ENCODE measurements around the gene DMRTC2. TPM values are rescaled to one million over a fixed set of nuclear protein-coding genes. Genes with fewer than 3 reads are reported as not detected.

The DMRTC2 gene
- total RNA-seq, 1 experiment from 2014 or later, result not detected

GRCh38 chr19:41883821-41884733 lies 39.2 kb downstream of the DMRTC2 start:
- peak overlapping the region; percentile 90 for H3K27ac ChIP-seq (ENCODE audit: low read length)
- in situ Hi-C loops (cut with HindIII; ENCODE audit: low pct_unique_long_range_greater_than_20kb, low sequenced_read_pairs) (no loop called here), intact Hi-C loops (cut with micrococcal nuclease; ENCODE audit: unreplicated experiment) (loop anchor here (10.0 kb wide), 1 partner anchor 51 kb away; no protein-coding TSS in a partner anchor)
- ATAC-seq, result peak; percentile 95
- BruUV-seq (replicated peaks), result TSS peak; percentile 64
- peaks cover 25% of the 10 kb centered on the region for H3K4me1 ChIP-seq (ENCODE audit: control insufficient read depth, insufficient read depth, low read length)
- peak overlapping the region; percentile 79 to 93 for H3K4me3 ChIP-seq (ENCODE audit: low read depth in 2 of 2, low read length in 2 of 2)
- TF ChIP-seq REST (IDR thresholded peaks at IDR 0.05; ENCODE audit: insufficient read depth in 1 of 2, low read depth in 2 of 2, low read length in 1 of 2) (no peak), TCF7L2 (IDR thresholded peaks at IDR 0.05; ENCODE audit: low read depth, low read length) (no peak), POLR2AphosphoS5 (IDR thresholded peaks at IDR 0.05; ENCODE audit: low read depth, low read length) (peak; percentile 57), SIN3A (IDR thresholded peaks at IDR 0.05; ENCODE audit: borderline replicate concordance, insufficient read depth, low read depth, low read length) (peak; percentile 70; the same call in 1 of the 2 replicates)
- CTCF ChIA-PET, result no interaction called here
- no peaks in the 10 kb centered on the region for H3K27me3 ChIP-seq (ENCODE audit: control insufficient read depth, insufficient read depth, low read length)
- no peaks in the 10 kb centered on the region for H3K9me3 ChIP-seq (ENCODE audit: control insufficient read depth, insufficient read depth, low read depth, low read length)
- H3K36me3 ChIP-seq (ENCODE audit: control insufficient read depth, insufficient read depth, low read length), result no peaks in the 10 kb centered on the region; the same call in 1 of the 2 replicates
- peak; percentile 68 for DNase-seq (ENCODE audit: low read depth, low spot score)
- POLR2A ChIA-PET, result no interaction called here

GRCh38 chr19:41886761-41887710 lies 42.2 kb downstream of the DMRTC2 start:
- ChIA-PET POLR2A (interaction anchor here (0.6 kb wide), 1 partner anchor 133 kb away, joined by 4 read pairs; no protein-coding TSS in a partner anchor), CTCF (interaction anchor here (0.5 kb wide), 2 partner anchors 363 to 542 kb away, joined by 3 read pairs; no protein-coding TSS in a partner anchor)
- intact Hi-C loops (cut with micrococcal nuclease; ENCODE audit: unreplicated experiment), result loop anchor here (10.0 kb wide), 1 partner anchor 48 kb away; no protein-coding TSS in a partner anchor
- in situ Hi-C loops (cut with HindIII; ENCODE audit: low pct_unique_long_range_greater_than_20kb, low sequenced_read_pairs), result no loop called here
- no peak for TF ChIP-seq TCF7L2 (IDR thresholded peaks at IDR 0.05; ENCODE audit: low read depth, low read length)
- no peak for TF ChIP-seq POLR2AphosphoS5 (IDR thresholded peaks at IDR 0.05; ENCODE audit: low read depth, low read length)
- TF ChIP-seq CTCF (IDR thresholded peaks at IDR 0.05), result no peak
- no peak for TF ChIP-seq REST (IDR thresholded peaks at IDR 0.05; ENCODE audit: insufficient read depth in 1 of 2, low read depth in 2 of 2, low read length in 1 of 2)
- TF ChIP-seq SIN3A (IDR thresholded peaks at IDR 0.05; ENCODE audit: borderline replicate concordance, insufficient read depth, low read depth, low read length), result no peak
- ATAC-seq, result no peak
- H3K4me3 ChIP-seq (ENCODE audit: low read depth in 2 of 2, low read length in 2 of 2), result no peak overlapping the region
- peak overlapping the region; percentile 51 for H3K27ac ChIP-seq (ENCODE audit: low read length)
- no peaks in the 10 kb centered on the region for H3K9me3 ChIP-seq (ENCODE audit: control insufficient read depth, insufficient read depth, low read depth, low read length)
- DNase-seq (ENCODE audit: low read depth, low spot score), result no peak
- H3K27me3 ChIP-seq (ENCODE audit: control insufficient read depth, insufficient read depth, low read length), result no peaks in the 10 kb centered on the region
- H3K36me3 ChIP-seq (ENCODE audit: control insufficient read depth, insufficient read depth, low read length), result no peaks in the 10 kb centered on the region; the same call in 1 of the 2 replicates
- TSS peak; percentile 36 for BruUV-seq (replicated peaks)
- H3K4me1 ChIP-seq (ENCODE audit: control insufficient read depth, insufficient read depth, low read length), result peaks cover 25% of the 10 kb centered on the region
